Stimulated activated CD8-positive, alpha-beta memory T cell treated with anti-CD3 and anti-CD28 coated beads, Interleukin-7, amount 100 ng/mL, for 48 hours (primary cell): ENCODE data around the gene DYNLRB2.

ENCODE experiments used
- DNase-seq, 2 donors: peaks; one replicate each; pipeline ENCODE4 v3.0.0-alpha.2; 2020; ENCODE audit warnings: low read depth in 1 of 2; ENCODE audit errors: extremely low read depth in 1 of 2

DYNLRB2 gene

DNA sequence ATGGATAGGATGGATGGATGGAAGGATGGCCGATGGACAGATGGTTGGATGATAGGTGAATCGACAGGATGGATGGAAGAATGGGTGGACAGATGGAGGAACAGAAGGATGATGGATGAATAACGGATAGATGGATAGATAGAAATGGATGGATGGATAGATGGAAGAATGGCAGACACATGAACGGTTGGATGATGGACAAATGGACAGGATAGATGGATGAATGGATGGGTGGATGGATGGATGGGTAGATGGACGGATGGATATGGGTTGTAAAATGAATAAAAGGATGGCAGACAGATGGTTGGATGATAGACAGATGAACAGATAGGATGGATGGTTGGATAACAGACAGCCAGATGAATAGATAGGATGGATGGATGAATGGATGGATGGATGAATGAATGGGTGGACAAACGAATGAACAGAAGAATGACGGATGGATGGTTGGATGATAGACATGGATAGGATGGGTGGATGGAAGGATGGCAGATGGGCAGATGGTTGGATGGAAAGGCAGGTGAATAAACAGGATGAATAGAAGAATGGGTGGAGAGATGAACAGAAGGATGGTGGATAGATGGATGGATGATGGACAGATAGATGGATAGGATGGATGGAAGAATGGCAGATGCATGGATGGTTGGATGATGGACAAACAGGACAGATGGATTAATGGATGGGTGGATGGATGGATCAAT lies 55.9 kb downstream of the DYNLRB2 start:
- DNase-seq = no peak

DNA sequence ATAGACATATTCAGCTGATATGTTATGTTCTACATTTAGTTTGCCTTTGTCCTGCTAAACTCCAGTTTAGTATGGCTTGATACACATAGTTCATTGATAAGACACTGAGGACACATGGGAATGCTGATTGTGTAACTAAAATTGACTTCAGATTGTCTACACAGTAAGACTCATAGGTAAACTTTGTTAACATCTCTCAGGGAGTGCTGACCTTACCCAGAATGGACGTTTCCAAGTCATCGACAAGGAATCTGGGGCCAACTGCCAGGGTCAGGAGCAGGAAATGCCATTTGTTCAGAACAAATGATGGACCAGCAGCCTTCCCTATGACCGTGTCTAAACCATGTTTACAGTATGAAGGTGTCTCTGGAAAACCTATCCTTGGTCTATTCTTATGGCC lies 58.7 kb downstream of the DYNLRB2 start:
- DNase-seq = no peak
